Renal cortical epithelial cell (primary cell): ENCODE results near the gene SGSM1. TPM values are rescaled to one million over a fixed set of nuclear protein-coding genes. Genes with fewer than 3 reads are reported as not detected.

Experiments
- DNase-seq: peaks from one replicate; pipeline ENCODE4 v3.0.0-alpha.2; 2011; ENCODE audit warnings: low read depth
- total RNA-seq: library from RNA; depleted of rRNA; stranded (reverse); fragments of >200 nt; gene quantifications from 2 replicates; pipeline ENCODE4 v1.2.3, GENCODE V29; 2014

Gene SGSM1, protein sequence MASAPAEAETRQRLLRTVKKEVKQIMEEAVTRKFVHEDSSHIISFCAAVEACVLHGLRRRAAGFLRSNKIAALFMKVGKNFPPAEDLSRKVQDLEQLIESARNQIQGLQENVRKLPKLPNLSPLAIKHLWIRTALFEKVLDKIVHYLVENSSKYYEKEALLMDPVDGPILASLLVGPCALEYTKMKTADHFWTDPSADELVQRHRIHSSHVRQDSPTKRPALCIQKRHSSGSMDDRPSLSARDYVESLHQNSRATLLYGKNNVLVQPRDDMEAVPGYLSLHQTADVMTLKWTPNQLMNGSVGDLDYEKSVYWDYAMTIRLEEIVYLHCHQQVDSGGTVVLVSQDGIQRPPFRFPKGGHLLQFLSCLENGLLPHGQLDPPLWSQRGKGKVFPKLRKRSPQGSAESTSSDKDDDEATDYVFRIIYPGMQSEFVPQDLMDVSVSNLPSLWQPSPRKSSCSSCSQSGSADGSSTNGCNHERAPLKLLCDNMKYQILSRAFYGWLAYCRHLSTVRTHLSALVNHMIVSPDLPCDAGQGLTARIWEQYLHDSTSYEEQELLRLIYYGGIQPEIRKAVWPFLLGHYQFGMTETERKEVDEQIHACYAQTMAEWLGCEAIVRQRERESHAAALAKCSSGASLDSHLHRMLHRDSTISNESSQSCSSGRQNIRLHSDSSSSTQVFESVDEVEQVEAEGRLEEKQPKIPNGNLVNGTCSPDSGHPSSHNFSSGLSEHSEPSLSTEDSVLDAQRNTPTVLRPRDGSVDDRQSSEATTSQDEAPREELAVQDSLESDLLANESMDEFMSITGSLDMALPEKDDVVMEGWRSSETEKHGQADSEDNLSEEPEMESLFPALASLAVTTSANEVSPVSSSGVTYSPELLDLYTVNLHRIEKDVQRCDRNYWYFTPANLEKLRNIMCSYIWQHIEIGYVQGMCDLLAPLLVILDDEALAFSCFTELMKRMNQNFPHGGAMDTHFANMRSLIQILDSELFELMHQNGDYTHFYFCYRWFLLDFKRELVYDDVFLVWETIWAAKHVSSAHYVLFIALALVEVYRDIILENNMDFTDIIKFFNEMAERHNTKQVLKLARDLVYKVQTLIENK
- total RNA-seq = not detected in 2 replicates

GRCh38 chr22:24805790-24806662 lies at the start of gene SGSM1:
Gene SGSM1, plus strand, starts transcription at chr22:24806211. Its CDS starts 115 bp downstream, at chr22:24806326.
- DNase-seq = peak; percentile 3

DNA sequence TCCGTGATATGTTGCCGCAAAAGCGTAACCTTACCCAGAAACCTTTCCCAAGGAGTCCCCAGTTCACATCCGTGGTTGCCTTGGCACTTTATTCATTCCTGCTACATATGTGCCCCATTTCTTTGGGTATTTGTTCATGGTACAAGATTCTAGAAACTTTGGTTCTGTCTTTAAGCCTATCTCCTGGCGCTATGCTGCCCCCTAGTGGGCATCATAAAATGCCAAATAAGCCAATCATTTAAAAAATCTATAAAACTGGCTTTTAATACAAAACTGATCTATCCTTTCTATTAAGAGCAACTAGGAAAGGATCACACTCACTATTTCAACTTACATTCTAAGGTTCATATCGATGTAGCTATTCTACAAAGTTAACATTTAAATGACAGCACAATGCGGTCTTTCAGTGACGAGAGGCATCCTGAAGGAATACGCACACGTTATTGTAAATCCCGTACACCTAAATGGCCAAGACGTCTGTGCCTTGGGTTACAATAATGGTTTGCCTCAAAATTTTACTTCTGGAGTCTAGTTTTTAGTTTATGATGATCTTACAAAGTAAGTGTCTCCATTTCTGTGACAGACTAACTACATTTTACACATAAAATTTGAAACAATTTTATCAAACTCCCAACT lies 47.7 kb upstream of the SGSM1 start:
- peak; percentile 40 for DNase-seq

DNA sequence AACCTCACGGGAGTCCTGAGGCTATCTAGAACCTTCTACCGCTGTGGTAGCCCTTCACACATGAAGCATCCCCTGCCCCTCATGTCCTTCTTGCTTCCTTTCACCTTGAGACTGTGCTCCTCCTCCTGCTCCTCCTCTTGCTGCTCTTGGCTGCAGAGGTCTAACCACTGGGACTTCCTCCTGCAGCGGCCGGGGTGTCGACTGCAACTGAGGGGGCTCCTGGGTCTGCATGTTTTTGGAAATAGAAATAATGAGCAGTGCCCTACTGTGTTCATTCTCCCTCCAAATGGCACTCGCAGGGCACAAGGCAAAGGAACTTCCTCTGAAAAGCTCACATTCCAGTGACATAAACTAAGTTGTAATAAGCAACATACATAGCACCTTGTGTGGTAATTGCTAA lies 46.2 kb upstream of the SGSM1 start:
- DNase-seq = no peak

GRCh38 chr22:24760708-24761306 lies 45.2 kb upstream of the SGSM1 start:
- no peak for DNase-seq

- no peak for DNase-seq
Observed at GRCh38 chr22:24761888-24762675, 43.9 kb upstream of the SGSM1 start.

DNA sequence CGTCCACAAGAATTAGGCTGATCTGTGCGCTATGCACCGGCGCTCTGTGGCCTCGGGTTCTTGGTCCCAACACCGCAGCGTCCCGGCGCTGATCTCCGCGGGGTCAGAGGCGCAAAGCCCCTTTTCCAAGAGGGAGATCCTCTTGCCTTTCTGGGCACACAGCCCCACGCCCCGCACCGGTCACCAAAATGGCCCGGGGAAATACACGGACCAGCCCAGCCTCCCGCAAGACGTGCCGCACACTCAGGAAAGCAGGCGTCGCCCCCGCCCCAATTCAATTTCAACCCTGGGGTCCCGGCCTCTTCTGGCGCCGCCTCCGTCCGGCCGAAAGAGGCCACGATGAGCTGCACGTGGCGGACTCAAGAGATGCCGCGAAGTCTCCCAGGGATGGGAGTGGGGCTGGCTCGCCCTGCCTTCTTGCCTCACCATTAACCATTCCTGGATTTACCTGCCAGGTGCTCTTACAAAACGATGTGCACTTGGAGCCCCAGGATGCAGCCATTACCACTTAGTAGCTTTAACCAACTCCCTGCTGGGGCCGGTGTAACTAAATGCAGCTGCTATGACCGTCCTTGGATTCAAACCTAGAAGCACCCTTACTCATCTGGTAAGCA lies 42.0 kb upstream of the SGSM1 start:
- DNase-seq = no peak

- DNase-seq = no peak
Observed at GRCh38 chr22:24765166-24765565, 40.8 kb upstream of the SGSM1 start.

DNA sequence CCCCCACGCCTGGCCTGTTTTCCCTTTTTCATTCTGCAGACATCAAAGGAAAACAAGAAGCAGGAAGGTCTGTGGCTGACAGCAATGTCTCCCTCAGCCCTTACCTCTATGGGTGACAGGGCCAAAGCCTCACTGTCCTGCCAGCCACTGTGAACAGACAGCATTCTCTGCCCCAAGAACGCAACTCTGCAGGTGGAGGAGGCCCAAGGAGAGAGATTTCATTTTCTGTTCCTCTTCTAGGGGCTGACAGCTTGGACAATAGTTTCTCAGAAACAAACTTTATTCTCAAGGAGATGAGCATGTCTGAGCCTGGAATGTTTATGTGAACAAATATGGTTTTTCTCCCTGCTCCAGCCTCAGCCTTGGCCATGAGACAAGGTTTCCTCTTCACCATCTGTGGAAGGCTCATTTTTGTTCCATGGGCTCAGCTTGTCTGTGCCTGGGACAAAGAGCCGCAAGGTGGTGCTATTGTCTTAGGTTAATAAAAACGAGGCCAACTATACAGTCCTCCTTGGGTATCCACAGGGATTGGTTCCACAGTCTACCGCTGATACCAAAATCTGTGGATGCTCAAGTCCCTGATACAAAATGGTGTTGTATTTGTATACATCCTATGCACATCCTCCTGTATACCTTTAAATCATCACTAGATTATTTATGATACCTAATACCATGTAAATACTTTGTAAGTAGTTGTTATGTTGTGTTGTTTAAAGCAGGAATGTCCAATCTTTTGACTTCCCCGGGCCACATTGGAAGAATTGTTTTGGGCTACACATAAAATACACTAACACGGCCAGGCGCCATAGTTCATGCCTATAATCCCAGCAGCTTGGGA lies 37.3 kb upstream of the SGSM1 start:
- peak; percentile 33 for DNase-seq

GRCh38 chr22:24772493-24773220 lies 33.4 kb upstream of the SGSM1 start:
- DNase-seq = peak; percentile 19

DNA sequence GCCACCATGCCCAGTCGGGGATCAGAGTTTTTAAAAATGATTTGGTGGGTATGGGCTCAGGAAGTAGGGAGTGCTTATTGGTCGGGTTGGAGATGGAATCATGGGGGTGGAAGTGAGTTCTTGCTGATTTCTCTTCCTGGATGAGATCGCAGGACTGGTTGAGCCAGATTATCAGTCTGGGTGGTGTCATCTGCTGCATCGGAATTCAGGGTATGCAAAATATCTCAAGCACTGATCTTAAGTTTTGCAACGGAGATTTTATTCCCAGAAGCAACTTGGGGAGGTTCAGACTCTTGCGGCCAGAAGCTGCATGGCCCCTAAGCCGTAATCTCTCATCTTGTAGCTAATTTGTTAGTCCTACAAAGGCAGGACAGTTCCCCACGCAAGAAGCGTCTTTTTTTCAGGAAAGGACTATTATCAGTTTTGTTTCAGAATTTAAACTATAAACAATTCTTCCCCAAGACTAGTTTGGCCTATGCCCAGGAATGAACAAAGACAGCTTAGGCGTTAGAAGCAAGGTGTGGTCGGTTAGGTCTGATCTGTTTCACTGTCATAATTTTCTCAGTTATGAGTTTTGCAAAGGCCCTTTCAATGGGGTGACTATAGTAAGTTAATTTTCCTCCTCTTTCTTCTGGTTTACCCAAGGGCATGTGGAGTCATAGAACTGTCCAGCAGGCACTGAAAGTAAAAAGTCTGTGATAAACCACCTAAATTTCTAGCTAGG lies 30.1 kb upstream of the SGSM1 start:
- no peak for DNase-seq

- DNase-seq = no peak
Observed at GRCh38 chr22:24776525-24776924, 29.5 kb upstream of the SGSM1 start.

DNA sequence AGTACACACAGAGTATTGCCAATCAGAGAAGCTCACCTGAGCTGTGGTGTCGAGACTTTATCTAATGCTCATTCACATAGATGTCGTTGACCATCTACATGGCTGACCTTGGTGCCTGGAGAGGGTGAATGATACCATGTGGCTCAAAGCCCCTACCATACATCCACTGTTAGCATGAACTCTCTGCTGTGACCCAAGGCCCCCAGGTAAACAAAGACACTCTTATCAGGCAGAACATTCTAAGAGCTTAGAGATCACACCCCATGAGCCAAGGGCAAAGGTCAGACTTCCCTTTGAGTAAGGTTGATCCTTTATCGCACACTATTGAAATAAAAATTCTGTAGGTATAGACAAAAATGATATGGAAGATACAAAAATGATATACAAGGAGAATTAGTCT lies 16.5 kb upstream of the SGSM1 start:
- no peak for DNase-seq

- DNase-seq = no peak
Observed at GRCh38 chr22:24791362-24791761, 14.6 kb upstream of the SGSM1 start.

DNA sequence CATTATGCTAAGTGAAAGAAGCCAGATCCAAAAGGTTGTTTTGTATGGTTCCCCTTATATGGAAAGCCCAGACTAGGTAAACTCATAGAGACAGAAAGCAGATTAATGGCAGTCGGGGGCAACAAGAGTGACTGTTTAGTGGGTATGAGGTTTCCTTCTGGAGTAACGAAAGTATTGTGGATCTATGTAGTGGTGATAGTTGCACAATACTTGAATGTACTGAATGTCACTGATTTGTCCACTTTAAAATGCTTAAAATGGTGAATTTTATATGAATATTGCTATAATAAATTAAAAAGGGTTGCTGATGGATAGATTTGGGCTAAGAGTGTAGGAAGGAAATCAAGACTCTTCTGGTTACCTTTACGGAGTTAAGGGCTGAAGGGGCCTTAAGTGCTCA lies 10.0 kb upstream of the SGSM1 start:
- no peak for DNase-seq

GRCh38 chr22:24796860-24797259 lies 9.2 kb upstream of the SGSM1 start:
- no peak for DNase-seq

DNA sequence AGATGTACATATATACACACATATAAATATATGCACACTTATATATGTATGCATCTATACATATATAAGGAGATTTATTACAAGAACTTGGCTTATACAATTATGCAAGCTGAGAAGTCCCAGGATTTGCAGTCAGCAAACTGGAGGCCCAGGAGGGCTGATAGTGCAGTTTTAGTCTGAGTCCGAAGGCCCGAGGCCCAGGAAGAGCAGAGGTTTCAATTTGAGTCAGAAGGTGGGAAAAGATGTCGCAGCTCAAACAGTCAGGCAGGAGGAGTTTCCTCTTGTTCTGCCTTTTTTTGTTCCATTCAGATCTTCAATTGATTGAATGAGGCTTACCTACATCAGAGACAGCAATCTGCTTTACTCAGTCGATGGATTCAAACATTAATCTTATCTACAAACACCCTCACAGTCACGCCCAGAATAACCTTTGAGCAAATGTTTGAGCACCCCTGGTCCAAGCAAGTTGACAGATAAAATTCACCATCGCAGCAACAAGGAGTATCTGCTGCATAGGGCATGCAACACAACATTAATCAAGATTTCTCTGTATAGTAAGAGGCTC lies 4.0 kb upstream of the SGSM1 start:
- no peak for DNase-seq
